Stimulated activated naive B cell treated with anti-CD40 and anti-IgM and Interleukin-4, amounts not matched to agents 10 μg/mL and 1 μg/mL and 100 μg/mL, for 72 hours (primary cell): Measurements from ENCODE around the gene RPUSD4.

ENCODE experiments used
- ATAC-seq, 2 donors: fragments of 150-1000 bp; cut with Tn5 transposase; replicated peaks; 2 replicates each; pipeline ENCODE4 v1.10.0; 2021; ENCODE audit warnings: moderate library complexity in 1 of 2
- DNase-seq: peaks from one replicate; pipeline ENCODE4 v3.0.0; 2021
- H3K27ac Mint-ChIP-seq: one replicate; pipeline ENCODE4 v1.8.0; 2022; ENCODE audit warnings: mild to moderate bottlenecking, mixed read lengths
- H3K27me3 Mint-ChIP-seq, 2 donors: one replicate each; pipeline ENCODE4 v1.8.0; 2022; ENCODE audit warnings: mixed read lengths in 2 of 2
- H3K36me3 Mint-ChIP-seq, 2 donors: one replicate each; pipeline ENCODE4 v1.8.0; 2022; ENCODE audit warnings: mixed read lengths in 2 of 2, mild to moderate bottlenecking in 1 of 2
- H3K4me1 Mint-ChIP-seq, 2 donors: one replicate each; pipeline ENCODE4 v1.8.0; 2022; ENCODE audit warnings: mixed read lengths in 2 of 2, mild to moderate bottlenecking in 1 of 2
- H3K4me3 Mint-ChIP-seq, 2 donors: one replicate each; pipeline ENCODE4 v1.8.0; 2022; ENCODE audit warnings: mild to moderate bottlenecking in 2 of 2, mixed read lengths in 2 of 2, moderate library complexity in 1 of 2
- H3K9me3 Mint-ChIP-seq, 2 donors: one replicate each; pipeline ENCODE4 v1.8.0; 2022; ENCODE audit warnings: mixed read lengths in 2 of 2, mild to moderate bottlenecking in 1 of 2

Gene RPUSD4

DNA sequence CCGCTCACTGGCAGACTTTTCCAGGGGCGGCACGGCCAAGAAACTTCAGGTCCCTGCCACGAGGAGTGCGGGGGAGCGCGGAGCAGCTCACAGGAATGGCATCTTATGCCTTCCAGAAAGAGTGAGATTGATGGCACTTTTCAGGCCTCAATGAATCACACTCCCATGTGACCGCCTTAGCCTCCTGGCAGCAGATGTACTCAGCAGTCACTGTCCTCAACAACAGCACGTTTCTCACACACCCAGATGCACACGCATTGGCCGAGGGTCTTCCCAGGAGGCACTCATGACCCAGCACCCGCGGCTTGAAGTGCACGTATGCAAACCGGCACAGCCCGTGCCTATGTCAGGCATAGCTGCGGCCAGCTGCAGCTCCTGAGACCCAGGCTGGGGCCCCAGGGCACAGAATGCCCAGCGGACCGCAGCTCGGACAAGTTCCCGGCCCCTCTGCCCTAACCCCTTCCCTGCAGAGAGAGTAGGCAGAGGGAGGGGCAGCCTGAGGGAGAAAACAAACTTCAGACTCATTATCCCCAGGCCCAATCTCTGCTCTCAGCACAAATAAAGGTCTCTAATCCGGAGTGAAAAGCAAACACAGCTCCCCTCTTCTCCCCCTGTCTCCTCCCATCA is 48.3 kb downstream of the RPUSD4 start:
- peaks cover 0 to 15% of the 10 kb centered on the region in 2 donors for H3K27me3 Mint-ChIP-seq
- H3K4me1 Mint-ChIP-seq, result no peaks in the 10 kb centered on the region
- no peak overlapping the region for H3K27ac Mint-ChIP-seq
- DNase-seq, result no peak
- no peaks in the 10 kb centered on the region for H3K36me3 Mint-ChIP-seq
- no peak overlapping the region for H3K4me3 Mint-ChIP-seq
- H3K9me3 Mint-ChIP-seq, result no peaks in the 10 kb centered on the region
- ATAC-seq, result no peak

DNA sequence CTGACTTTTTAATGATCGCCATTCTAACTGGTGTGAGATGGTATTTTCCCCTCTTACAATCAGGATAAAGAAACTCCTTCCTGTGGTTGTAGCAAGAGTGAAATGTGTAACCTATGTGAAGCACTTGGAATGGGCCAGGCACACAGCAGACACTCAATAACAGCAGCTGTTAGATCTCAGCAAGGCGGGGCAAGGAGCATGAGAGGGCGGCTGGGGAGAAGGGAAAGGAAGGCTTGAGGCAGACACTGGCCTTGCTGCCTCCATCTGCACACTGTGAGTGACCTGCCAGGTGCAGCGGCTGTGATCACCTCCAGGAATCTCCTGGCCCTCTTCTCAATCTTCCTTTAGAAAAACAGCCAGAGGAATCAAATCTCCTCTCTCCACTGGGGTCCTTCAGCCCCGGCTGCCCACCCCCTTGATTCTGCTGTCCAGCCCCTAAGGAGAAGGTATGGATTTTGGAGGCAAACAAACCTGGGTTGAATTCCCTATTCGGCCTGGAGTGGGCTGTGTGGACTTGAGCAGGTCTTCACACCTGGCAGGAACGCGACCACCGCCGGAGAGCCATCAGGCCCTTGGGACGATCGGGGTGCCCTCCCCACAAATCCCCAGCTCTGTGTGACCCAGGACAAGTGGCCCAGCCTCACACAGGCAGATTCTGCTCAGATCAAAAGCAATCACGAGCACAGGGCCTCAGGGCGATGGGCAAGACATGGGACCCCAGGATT is 49.0 kb downstream of the RPUSD4 start:
- H3K27me3 Mint-ChIP-seq, result peaks cover 0 to 13% of the 10 kb centered on the region in 2 donors
- ATAC-seq (no peak), DNase-seq (no peak)
- H3K27ac Mint-ChIP-seq, result no peak overlapping the region
- no peaks in the 10 kb centered on the region for H3K4me1 Mint-ChIP-seq
- no peaks in the 10 kb centered on the region for H3K9me3 Mint-ChIP-seq
- no peak overlapping the region for H3K4me3 Mint-ChIP-seq
- no peaks in the 10 kb centered on the region for H3K36me3 Mint-ChIP-seq

GRCh38 chr11:126161023-126161391 is 50.4 kb downstream of the RPUSD4 start:
- no peak overlapping the region for H3K4me3 Mint-ChIP-seq
- no peaks in the 10 kb centered on the region for H3K4me1 Mint-ChIP-seq
- no peaks in the 10 kb centered on the region for H3K36me3 Mint-ChIP-seq
- H3K27me3 Mint-ChIP-seq, result peaks cover 0 to 2% of the 10 kb centered on the region in 2 donors
- ATAC-seq, result no peak
- H3K27ac Mint-ChIP-seq, result no peak overlapping the region
- no peaks in the 10 kb centered on the region for H3K9me3 Mint-ChIP-seq
- DNase-seq, result no peak

- H3K9me3 Mint-ChIP-seq, result no peaks in the 10 kb centered on the region
- H3K27ac Mint-ChIP-seq, result no peak overlapping the region
- no peaks in the 10 kb centered on the region for H3K4me1 Mint-ChIP-seq
- ATAC-seq (no peak), DNase-seq (no peak)
- no peak overlapping the region for H3K4me3 Mint-ChIP-seq
- peaks cover 0 to 3% of the 10 kb centered on the region in 2 donors for H3K27me3 Mint-ChIP-seq
- no peaks in the 10 kb centered on the region for H3K36me3 Mint-ChIP-seq
These were observed 51.0 kb downstream of the RPUSD4 start for GRCh38 chr11:126160345-126161022.

DNA sequence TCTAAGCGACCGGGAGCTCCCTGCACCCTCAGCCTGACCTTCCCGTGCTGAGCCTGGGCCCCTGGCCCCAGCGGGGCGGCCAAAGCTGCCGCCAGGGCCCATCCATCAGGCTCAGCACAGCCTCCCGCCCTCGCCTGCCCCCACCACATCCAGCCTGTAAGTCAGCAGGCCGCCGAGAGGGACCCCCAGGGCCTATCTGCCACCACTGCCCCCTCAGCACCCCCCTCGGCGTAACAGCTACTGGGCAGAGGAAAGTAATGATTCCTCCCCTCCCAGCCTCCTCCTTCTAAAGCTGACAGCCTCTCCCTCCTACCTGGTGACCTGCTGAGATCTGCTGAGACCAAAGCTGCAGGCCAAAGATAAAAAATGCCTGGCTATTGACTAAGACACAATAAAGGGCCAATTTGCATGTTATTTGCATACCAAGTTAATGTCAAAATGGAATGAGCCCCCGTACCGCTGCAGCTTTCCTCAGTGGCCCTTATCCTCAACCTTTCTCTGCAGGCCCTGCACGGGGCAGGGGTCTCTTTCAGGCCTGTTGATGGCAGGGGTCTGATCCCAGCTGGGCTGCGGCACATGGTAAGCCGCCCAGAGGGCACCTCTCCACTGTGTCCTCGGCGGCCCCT is 51.6 kb downstream of the RPUSD4 start:
- no peaks in the 10 kb centered on the region for H3K9me3 Mint-ChIP-seq

DNA sequence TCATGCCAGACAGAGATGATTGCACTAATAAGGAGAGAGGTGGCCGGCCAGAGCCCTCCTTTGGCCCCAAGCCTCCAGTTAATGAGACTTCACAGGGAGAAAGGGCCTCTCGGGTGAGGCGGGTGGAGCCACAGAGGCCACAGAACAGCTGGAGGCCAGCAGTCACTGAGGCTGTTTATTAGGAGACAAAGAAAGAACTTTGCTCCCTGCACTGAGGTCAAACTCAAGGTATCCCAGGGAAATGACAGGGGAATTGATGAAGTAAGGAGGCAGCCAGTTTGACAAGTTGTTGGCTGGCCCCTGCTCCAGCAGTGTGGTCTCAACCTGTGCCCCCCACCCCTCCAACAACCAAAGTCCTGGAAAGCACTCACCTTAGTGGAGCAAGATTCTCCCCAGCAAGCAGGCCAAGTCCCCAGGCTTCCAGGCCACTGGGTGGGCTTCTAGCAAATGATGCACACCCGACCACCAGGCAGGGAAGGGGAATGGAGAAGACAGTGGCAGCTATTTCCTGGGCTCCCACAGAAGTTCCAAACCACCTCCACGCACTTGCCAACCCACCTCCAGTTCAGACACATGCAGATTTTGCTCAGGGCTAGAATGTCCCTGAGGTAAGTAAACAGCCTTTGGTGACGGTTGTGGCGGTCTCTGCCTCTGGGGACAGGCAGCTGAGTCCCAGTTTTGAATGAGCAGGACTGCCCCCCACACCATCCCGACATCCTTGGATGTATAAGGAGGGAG is 53.2 kb downstream of the RPUSD4 start:
- Mint-ChIP-seq H3K4me1 (no peaks in the 10 kb centered on the region), H3K36me3 (no peaks in the 10 kb centered on the region), H3K27ac (no peak overlapping the region), H3K9me3 (peaks cover 0 to 2% of the 10 kb centered on the region in 2 donors), H3K27me3 (peaks cover 4 to 5% of the 10 kb centered on the region in 2 donors), H3K4me3 (no peak overlapping the region)
- DNase-seq (no peak), ATAC-seq (no peak)

More for the DNA sequence above, 51.6 kb downstream of the RPUSD4 start:
- Mint-ChIP-seq H3K27ac (no peak overlapping the region), H3K4me3 (no peak overlapping the region), H3K4me1 (no peaks in the 10 kb centered on the region), H3K36me3 (no peaks in the 10 kb centered on the region), H3K27me3 (peaks cover 0 to 4% of the 10 kb centered on the region in 2 donors)
- ATAC-seq (no peak), DNase-seq (no peak)

- ATAC-seq (no peak), DNase-seq (no peak)
- no peaks in the 10 kb centered on the region for H3K4me1 Mint-ChIP-seq
- no peak overlapping the region for H3K4me3 Mint-ChIP-seq
- peaks cover 2% of the 10 kb centered on the region in 2 donors for H3K9me3 Mint-ChIP-seq
- H3K27ac Mint-ChIP-seq, result no peak overlapping the region
- no peaks in the 10 kb centered on the region for H3K36me3 Mint-ChIP-seq
- peaks cover 4 to 5% of the 10 kb centered on the region in 2 donors for H3K27me3 Mint-ChIP-seq
These were observed 54.0 kb downstream of the RPUSD4 start for GRCh38 chr11:126157326-126158030.

DNA sequence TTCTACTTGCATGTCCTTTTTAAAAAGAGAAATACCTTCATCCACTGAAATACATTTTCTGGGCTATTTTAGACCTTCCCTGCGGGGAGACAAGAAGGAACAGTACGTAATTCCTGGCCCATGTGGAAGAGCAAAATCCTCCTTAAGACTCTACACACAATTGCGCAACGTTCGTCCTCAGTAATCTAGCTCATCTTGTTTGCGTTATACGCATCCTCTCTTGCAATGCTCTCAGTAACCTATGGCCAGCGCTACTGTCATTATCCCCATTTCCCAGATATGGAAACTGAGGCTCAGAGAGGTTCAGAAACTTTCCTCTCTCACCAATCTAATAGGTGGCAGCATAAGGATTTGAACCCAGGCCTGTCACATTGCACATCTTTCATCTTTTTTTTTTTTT is 54.6 kb downstream of the RPUSD4 start:
- no peak for ATAC-seq
- Mint-ChIP-seq H3K27ac (no peak overlapping the region), H3K4me3 (no peak overlapping the region), H3K4me1 (no peaks in the 10 kb centered on the region), H3K36me3 (peaks cover 0 to 1% of the 10 kb centered on the region in 2 donors), H3K27me3 (peaks cover 4 to 5% of the 10 kb centered on the region in 2 donors), H3K9me3 (peaks cover 5 to 8% of the 10 kb centered on the region in 2 donors)
- DNase-seq, result no peak

GRCh38 chr11:126155402-126156187 is 55.9 kb downstream of the RPUSD4 start:
- peaks cover 0 to 1% of the 10 kb centered on the region in 2 donors for H3K36me3 Mint-ChIP-seq
- H3K9me3 Mint-ChIP-seq, result peaks cover 10 to 12% of the 10 kb centered on the region in 2 donors
- no peaks in the 10 kb centered on the region for H3K4me1 Mint-ChIP-seq
- peaks cover 4 to 5% of the 10 kb centered on the region in 2 donors for H3K27me3 Mint-ChIP-seq
- no peak for ATAC-seq
- no peak overlapping the region for H3K27ac Mint-ChIP-seq
- H3K4me3 Mint-ChIP-seq, result no peak overlapping the region
- DNase-seq, result no peak

- H3K9me3 Mint-ChIP-seq, result peaks cover 10 to 12% of the 10 kb centered on the region in 2 donors
- ATAC-seq, result no peak
- no peak overlapping the region for H3K4me3 Mint-ChIP-seq
- H3K36me3 Mint-ChIP-seq, result peaks cover 0 to 1% of the 10 kb centered on the region in 2 donors
- H3K27ac Mint-ChIP-seq, result no peak overlapping the region
- DNase-seq, result no peak
- H3K27me3 Mint-ChIP-seq, result peaks cover 10 to 12% of the 10 kb centered on the region in 2 donors
- no peaks in the 10 kb centered on the region for H3K4me1 Mint-ChIP-seq
These were observed 56.8 kb downstream of the RPUSD4 start for GRCh38 chr11:126154691-126155090.

- Mint-ChIP-seq H3K27ac (no peak overlapping the region), H3K9me3 (peaks cover 10 to 12% of the 10 kb centered on the region in 2 donors)
These were observed 57.5 kb downstream of the RPUSD4 start for GRCh38 chr11:126153972-126154371.

GRCh38 chr11:126153006-126153405 is 58.4 kb downstream of the RPUSD4 start:
- Mint-ChIP-seq H3K4me3 (no peak overlapping the region), H3K36me3 (peaks cover 0 to 1% of the 10 kb centered on the region in 2 donors), H3K27me3 (peaks cover 12 to 14% of the 10 kb centered on the region in 2 donors), H3K4me1 (no peaks in the 10 kb centered on the region), H3K27ac (no peak overlapping the region), H3K9me3 (peaks cover 10 to 12% of the 10 kb centered on the region in 2 donors)
- DNase-seq (no peak), ATAC-seq (no peak)

More at GRCh38 chr11:126153972-126154371, 57.5 kb downstream of the RPUSD4 start:
- H3K4me1 Mint-ChIP-seq, result no peaks in the 10 kb centered on the region
- H3K27me3 Mint-ChIP-seq, result peaks cover 12 to 14% of the 10 kb centered on the region in 2 donors
- H3K4me3 Mint-ChIP-seq, result no peak overlapping the region
- ATAC-seq (no peak), DNase-seq (no peak)
- H3K36me3 Mint-ChIP-seq, result peaks cover 0 to 1% of the 10 kb centered on the region in 2 donors

DNA sequence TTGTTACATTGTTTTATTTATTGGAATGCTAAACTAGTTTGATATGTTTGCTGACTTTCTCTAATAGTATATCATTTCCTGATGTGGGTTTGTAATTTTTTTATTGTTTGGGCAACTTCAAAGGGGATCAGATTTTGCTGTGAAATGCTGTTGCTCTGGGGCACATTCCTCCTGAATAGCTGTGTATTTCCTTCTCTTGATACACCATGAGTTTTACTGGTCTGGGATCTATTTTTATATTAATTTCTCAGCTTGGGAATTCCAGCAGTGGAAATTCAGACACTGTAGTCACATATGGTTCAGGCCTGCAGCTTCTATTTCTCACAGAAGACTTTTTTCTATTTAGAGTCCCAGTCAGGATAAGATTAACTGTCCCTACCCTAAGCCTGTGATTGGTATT is 58.9 kb downstream of the RPUSD4 start:
- Mint-ChIP-seq H3K4me3 (no peak overlapping the region), H3K4me1 (no peaks in the 10 kb centered on the region), H3K9me3 (peaks cover 10 to 12% of the 10 kb centered on the region in 2 donors), H3K36me3 (peaks cover 0 to 1% of the 10 kb centered on the region in 2 donors), H3K27me3 (peaks cover 13 to 14% of the 10 kb centered on the region in 2 donors), H3K27ac (no peak overlapping the region)
- no peak for DNase-seq
- ATAC-seq, result no peak
